ENCODE results near the gene RSPH4A.
"Not testable (repeated sequence)": the region's sequence is repeated elsewhere in the genome, so short reads cannot be mapped to it uniquely, and the experiment has no call there.

The RSPH4A gene

DNA sequence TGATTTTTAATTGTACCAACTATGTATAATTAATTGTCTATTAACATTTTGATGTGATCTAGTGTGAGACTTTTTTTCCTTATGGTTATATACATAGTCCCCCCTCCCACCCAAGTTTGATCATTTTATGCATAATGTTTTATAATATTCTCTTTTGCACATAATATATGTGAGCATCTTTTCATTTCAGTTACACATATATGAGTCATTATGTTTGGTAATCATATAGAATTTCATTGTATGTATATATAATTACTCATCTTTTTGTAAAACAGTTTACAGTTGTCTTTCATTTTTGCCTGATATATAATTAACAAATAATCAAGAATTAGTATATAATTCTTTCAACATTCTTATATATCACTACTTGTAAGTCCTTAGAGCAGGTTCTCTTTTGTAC is 30.0 kb upstream of the RSPH4A start:
- no peak for TF ChIP-seq EZH2phosphoT487 (IDR thresholded peaks at IDR 0.05; ENCODE audit: low read depth)
- TF ChIP-seq, protein P1, sequence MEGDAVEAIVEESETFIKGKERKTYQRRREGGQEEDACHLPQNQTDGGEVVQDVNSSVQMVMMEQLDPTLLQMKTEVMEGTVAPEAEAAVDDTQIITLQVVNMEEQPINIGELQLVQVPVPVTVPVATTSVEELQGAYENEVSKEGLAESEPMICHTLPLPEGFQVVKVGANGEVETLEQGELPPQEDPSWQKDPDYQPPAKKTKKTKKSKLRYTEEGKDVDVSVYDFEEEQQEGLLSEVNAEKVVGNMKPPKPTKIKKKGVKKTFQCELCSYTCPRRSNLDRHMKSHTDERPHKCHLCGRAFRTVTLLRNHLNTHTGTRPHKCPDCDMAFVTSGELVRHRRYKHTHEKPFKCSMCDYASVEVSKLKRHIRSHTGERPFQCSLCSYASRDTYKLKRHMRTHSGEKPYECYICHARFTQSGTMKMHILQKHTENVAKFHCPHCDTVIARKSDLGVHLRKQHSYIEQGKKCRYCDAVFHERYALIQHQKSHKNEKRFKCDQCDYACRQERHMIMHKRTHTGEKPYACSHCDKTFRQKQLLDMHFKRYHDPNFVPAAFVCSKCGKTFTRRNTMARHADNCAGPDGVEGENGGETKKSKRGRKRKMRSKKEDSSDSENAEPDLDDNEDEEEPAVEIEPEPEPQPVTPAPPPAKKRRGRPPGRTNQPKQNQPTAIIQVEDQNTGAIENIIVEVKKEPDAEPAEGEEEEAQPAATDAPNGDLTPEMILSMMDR (IDR thresholded peaks at IDR 0.05; ENCODE audit: low read depth, low read length) = no peak
- H3K27ac ChIP-seq (ENCODE audit: low read length) = no peak overlapping the region
- no peaks in the 10 kb centered on the region for H3K9me3 ChIP-seq (ENCODE audit: insufficient read depth, low read length)
- no peak overlapping the region for H3K9ac ChIP-seq (ENCODE audit: low read length)
- H3K79me2 ChIP-seq (ENCODE audit: low read length) = no peaks in the 10 kb centered on the region
- H2AFZ ChIP-seq (ENCODE audit: low read depth, low read length) = no peak overlapping the region
- H3K36me3 ChIP-seq (replicated peaks; ENCODE audit: low read depth, low read length) = peaks cover 14% of the 10 kb centered on the region
- H4K20me1 ChIP-seq (ENCODE audit: insufficient read depth, low read length) = no peaks in the 10 kb centered on the region
- H3K27me3 ChIP-seq (ENCODE audit: low read depth, low read length) = no peaks in the 10 kb centered on the region
- H3K4me2 ChIP-seq (ENCODE audit: low read length) = no peak overlapping the region
- H3K4me1 ChIP-seq (ENCODE audit: low read length) = peaks cover 4% of the 10 kb centered on the region
- H3K4me3 ChIP-seq (ENCODE audit: low read length) = no peak overlapping the region

DNA sequence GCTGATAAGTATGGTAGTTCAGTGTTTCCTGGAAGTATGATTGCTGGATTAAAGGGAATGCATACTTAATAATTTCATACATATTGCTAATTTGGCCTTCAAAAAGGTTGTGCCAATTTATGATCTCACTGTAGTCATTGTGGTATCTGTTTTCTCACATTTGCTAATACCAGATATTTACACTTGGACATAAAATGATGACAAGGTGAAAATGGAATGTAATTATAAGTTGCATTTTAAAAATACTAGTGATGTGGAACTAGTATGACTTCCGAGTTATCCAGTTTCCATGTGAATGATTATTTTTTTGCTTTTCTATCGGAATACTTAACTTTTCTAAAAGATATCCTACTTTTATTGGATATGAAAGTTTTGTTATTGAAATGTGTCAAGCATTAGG is 29.5 kb upstream of the RSPH4A start:
- Histone ChIP-seq H3K4me3 (ENCODE audit: low read length) (no peak overlapping the region), H3K36me3 (replicated peaks; ENCODE audit: low read depth, low read length) (peaks cover 19% of the 10 kb centered on the region), H3K4me1 (ENCODE audit: low read length) (peaks cover 4% of the 10 kb centered on the region)

GRCh38 chr6:116595247-116595646 is 21.0 kb upstream of the RSPH4A start:
- no peak overlapping the region for H3K9ac ChIP-seq (ENCODE audit: low read length)
- no peak overlapping the region for H3K4me2 ChIP-seq (ENCODE audit: low read length)
- TF ChIP-seq, protein P1 (IDR thresholded peaks at IDR 0.05; ENCODE audit: low read depth, low read length) = no peak
- TF ChIP-seq EZH2phosphoT487 (IDR thresholded peaks at IDR 0.05; ENCODE audit: low read depth) = no peak

More for the DNA sequence above, 29.5 kb upstream of the RSPH4A start:
- H2AFZ ChIP-seq (ENCODE audit: low read depth, low read length) = no peak overlapping the region
- H3K79me2 ChIP-seq (ENCODE audit: low read length) = no peaks in the 10 kb centered on the region
- H4K20me1 ChIP-seq (ENCODE audit: insufficient read depth, low read length) = no peaks in the 10 kb centered on the region
- TF ChIP-seq EZH2phosphoT487 (IDR thresholded peaks at IDR 0.05; ENCODE audit: low read depth) = no peak
- H3K4me2 ChIP-seq (ENCODE audit: low read length) = no peak overlapping the region
- H3K27me3 ChIP-seq (ENCODE audit: low read depth, low read length) = no peaks in the 10 kb centered on the region
- H3K9me3 ChIP-seq (ENCODE audit: insufficient read depth, low read length) = no peaks in the 10 kb centered on the region
- no peak overlapping the region for H3K9ac ChIP-seq (ENCODE audit: low read length)
- H3K27ac ChIP-seq (ENCODE audit: low read length) = no peak overlapping the region

GRCh38 chr6:116596815-116597214 is 19.5 kb upstream of the RSPH4A start:
- Histone ChIP-seq H3K27ac (ENCODE audit: low read length) (no peak overlapping the region), H3K79me2 (ENCODE audit: low read length) (no peaks in the 10 kb centered on the region), H3K9me3 (ENCODE audit: insufficient read depth, low read length) (no peaks in the 10 kb centered on the region), H3K4me2 (ENCODE audit: low read length) (no peak overlapping the region), H3K9ac (ENCODE audit: low read length) (no peak overlapping the region), H3K4me3 (ENCODE audit: low read length) (no peak overlapping the region), H4K20me1 (ENCODE audit: insufficient read depth, low read length) (no peaks in the 10 kb centered on the region), H3K36me3 (replicated peaks; ENCODE audit: low read depth, low read length) (peaks cover 18% of the 10 kb centered on the region), H2AFZ (ENCODE audit: low read depth, low read length) (no peak overlapping the region), H3K4me1 (ENCODE audit: low read length) (no peaks in the 10 kb centered on the region), H3K27me3 (ENCODE audit: low read depth, low read length) (no peaks in the 10 kb centered on the region)
- TF ChIP-seq, protein P1 (IDR thresholded peaks at IDR 0.05; ENCODE audit: low read depth, low read length) = no peak
- no peak for TF ChIP-seq EZH2phosphoT487 (IDR thresholded peaks at IDR 0.05; ENCODE audit: low read depth)

More at GRCh38 chr6:116595247-116595646, 21.0 kb upstream of the RSPH4A start:
- peaks cover 26% of the 10 kb centered on the region for H3K36me3 ChIP-seq (replicated peaks; ENCODE audit: low read depth, low read length)
- no peaks in the 10 kb centered on the region for H3K9me3 ChIP-seq (ENCODE audit: insufficient read depth, low read length)
- H3K79me2 ChIP-seq (ENCODE audit: low read length) = no peaks in the 10 kb centered on the region
- no peaks in the 10 kb centered on the region for H3K27me3 ChIP-seq (ENCODE audit: low read depth, low read length)
- no peak overlapping the region for H3K4me3 ChIP-seq (ENCODE audit: low read length)
- H4K20me1 ChIP-seq (ENCODE audit: insufficient read depth, low read length) = no peaks in the 10 kb centered on the region
- H3K4me1 ChIP-seq (ENCODE audit: low read length) = no peaks in the 10 kb centered on the region
- H2AFZ ChIP-seq (ENCODE audit: low read depth, low read length) = no peak overlapping the region
- no peak overlapping the region for H3K27ac ChIP-seq (ENCODE audit: low read length)

DNA sequence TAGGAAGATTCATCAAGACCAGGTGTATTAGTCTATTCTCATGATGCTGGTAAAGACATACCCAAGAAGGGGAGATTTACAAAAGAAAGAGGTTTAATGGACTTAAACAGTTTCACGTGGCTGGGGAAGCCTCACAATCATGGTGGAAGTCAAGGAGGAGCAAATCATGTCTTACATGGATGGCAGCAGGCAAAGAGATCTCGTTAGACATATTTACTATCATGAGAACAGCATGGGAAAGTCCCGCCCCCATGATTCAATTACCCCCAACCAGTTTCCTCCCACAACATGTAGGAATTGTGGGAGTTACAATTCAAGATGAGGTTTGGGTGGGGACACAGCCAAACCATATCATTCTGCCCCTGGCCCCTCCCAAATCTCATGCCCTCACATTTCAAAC is 12.4 kb upstream of the RSPH4A start:
- H3K36me3 ChIP-seq (replicated peaks; ENCODE audit: low read depth, low read length); H3K79me2 ChIP-seq (ENCODE audit: low read length); H2AFZ ChIP-seq (ENCODE audit: low read depth, low read length); H3K9me3 ChIP-seq (ENCODE audit: insufficient read depth, low read length); H4K20me1 ChIP-seq (ENCODE audit: insufficient read depth, low read length); H3K27me3 ChIP-seq (ENCODE audit: low read depth, low read length); H3K4me2 ChIP-seq (ENCODE audit: low read length); H3K9ac ChIP-seq (ENCODE audit: low read length); H3K4me1 ChIP-seq (ENCODE audit: low read length); H3K27ac ChIP-seq (ENCODE audit: low read length); H3K4me3 ChIP-seq (ENCODE audit: low read length): not testable (repeated sequence)

- not testable (repeated sequence) for H4K20me1 ChIP-seq (ENCODE audit: insufficient read depth, low read length); H3K9me3 ChIP-seq (ENCODE audit: insufficient read depth, low read length); H2AFZ ChIP-seq (ENCODE audit: low read depth, low read length); H3K4me2 ChIP-seq (ENCODE audit: low read length); H3K79me2 ChIP-seq (ENCODE audit: low read length); H3K27ac ChIP-seq (ENCODE audit: low read length); H3K9ac ChIP-seq (ENCODE audit: low read length); H3K36me3 ChIP-seq (replicated peaks; ENCODE audit: low read depth, low read length); H3K4me3 ChIP-seq (ENCODE audit: low read length); H3K4me1 ChIP-seq (ENCODE audit: low read length); H3K27me3 ChIP-seq (ENCODE audit: low read depth, low read length)
Observed at GRCh38 chr6:116604868-116605267, 11.4 kb upstream of the RSPH4A start.
